Skeletal muscle tissue (tissue), 4 donors: ENCODE measurements around the gene ZSWIM2. TPM values are rescaled to one million over a fixed set of nuclear protein-coding genes. Genes with fewer than 3 reads are reported as not detected.

Experiments
- H3K27ac ChIP-seq: one replicate; pipeline ENCODE4 v1.7.0; 2013; ENCODE audit warnings: mild to moderate bottlenecking, low read depth, low read length, inconsistent platforms
- H3K27me3 ChIP-seq, 3 donors: one replicate each; pipeline ENCODE4 v1.7.0; 2013; ENCODE audit warnings: low read length in 3 of 3; ENCODE audit not compliant: control insufficient read depth in 3 of 3, insufficient read depth in 3 of 3
- H3K36me3 ChIP-seq, 3 donors: one replicate each; pipeline ENCODE4 v1.7.0; 2013; ENCODE audit warnings: low read length in 3 of 3; ENCODE audit not compliant: control insufficient read depth in 3 of 3, insufficient read depth in 3 of 3
- H3K4me1 ChIP-seq, 3 donors: one replicate each; pipeline ENCODE4 v1.7.0; 2013; ENCODE audit warnings: low read length in 3 of 3, mild to moderate bottlenecking in 3 of 3; ENCODE audit not compliant: control insufficient read depth in 3 of 3, insufficient read depth in 3 of 3
- H3K4me3 ChIP-seq, 3 donors: one replicate each; pipeline ENCODE4 v1.7.0; 2013; ENCODE audit warnings: low read length in 3 of 3
- H3K9ac ChIP-seq, 3 donors: one replicate each; pipeline ENCODE4 v1.7.0; 2013; ENCODE audit warnings: low read length in 3 of 3, mild to moderate bottlenecking in 3 of 3, moderate library complexity in 2 of 3, low read depth in 1 of 3
- H3K9me3 ChIP-seq, 3 donors: one replicate each; pipeline ENCODE4 v1.7.0; 2013; ENCODE audit warnings: low read length in 3 of 3; ENCODE audit not compliant: control insufficient read depth in 3 of 3
- total RNA-seq: library from RNA; depleted of rRNA; stranded (reverse); fragments of >200 nt; gene quantifications from one replicate; pipeline ENCODE4 v1.2.3, GENCODE V29; 2014
- donor health status: Osteomylitis.

ZSWIM2 gene
- total RNA-seq, 1 donor from 2014 or later: not detected

GRCh38 chr2:186883666-186884065, 34.7 kb upstream of the ZSWIM2 start:
- Histone ChIP-seq H3K4me3 (no peak overlapping the region), H3K27ac (no peak overlapping the region), H3K27me3 (no peaks in the 10 kb centered on the region)

GRCh38 chr2:186882511-186883071, 33.6 kb upstream of the ZSWIM2 start:
- no peaks in the 10 kb centered on the region for H3K27me3 ChIP-seq
- no peak overlapping the region for H3K9ac ChIP-seq
- no peak overlapping the region for H3K4me3 ChIP-seq
- no peaks in the 10 kb centered on the region for H3K36me3 ChIP-seq
- H3K27ac ChIP-seq: no peak overlapping the region
- peaks cover 0 to 10% (median 2%) of the 10 kb centered on the region in 3 donors for H3K4me1 ChIP-seq
- H3K9me3 ChIP-seq: peaks cover 0 to 4% (median 0%) of the 10 kb centered on the region in 3 donors

More at GRCh38 chr2:186883666-186884065, 34.7 kb upstream of the ZSWIM2 start:
- no peaks in the 10 kb centered on the region for H3K36me3 ChIP-seq
- H3K4me1 ChIP-seq: peaks cover 0 to 10% (median 2%) of the 10 kb centered on the region in 3 donors
- H3K9me3 ChIP-seq: peaks cover 0 to 4% (median 0%) of the 10 kb centered on the region in 3 donors
- no peak overlapping the region for H3K9ac ChIP-seq

- Histone ChIP-seq H3K4me1 (peaks cover 0 to 5% (median 2%) of the 10 kb centered on the region in 3 donors), H3K27me3 (no peaks in the 10 kb centered on the region), H3K27ac (no peak overlapping the region), H3K9me3 (peaks cover 0 to 4% (median 0%) of the 10 kb centered on the region in 3 donors), H3K9ac (no peak overlapping the region), H3K4me3 (no peak overlapping the region), H3K36me3 (no peaks in the 10 kb centered on the region)
These were observed 32.7 kb upstream of the ZSWIM2 start for GRCh38 chr2:186881660-186882059.

- H3K27me3 ChIP-seq: no peaks in the 10 kb centered on the region
- peaks cover 0 to 4% (median 0%) of the 10 kb centered on the region in 3 donors for H3K9me3 ChIP-seq
- H3K4me3 ChIP-seq: no peak overlapping the region
- no peak overlapping the region for H3K9ac ChIP-seq
- no peaks in the 10 kb centered on the region for H3K36me3 ChIP-seq
- H3K4me1 ChIP-seq: no peaks in the 10 kb centered on the region
- no peak overlapping the region for H3K27ac ChIP-seq
These were observed 30.3 kb upstream of the ZSWIM2 start for GRCh38 chr2:186879312-186879711.

GRCh38 chr2:186874713-186875112, 25.7 kb upstream of the ZSWIM2 start:
- Histone ChIP-seq H3K27ac (no peak overlapping the region), H3K36me3 (no peaks in the 10 kb centered on the region), H3K9me3 (no peaks in the 10 kb centered on the region), H3K27me3 (no peaks in the 10 kb centered on the region), H3K4me1 (no peaks in the 10 kb centered on the region), H3K9ac (no peak overlapping the region), H3K4me3 (no peak overlapping the region)

GRCh38 chr2:186871881-186872280, 22.9 kb upstream of the ZSWIM2 start:
- Histone ChIP-seq H3K9me3 (no peaks in the 10 kb centered on the region), H3K27me3 (no peaks in the 10 kb centered on the region), H3K9ac (no peak overlapping the region), H3K27ac (no peak overlapping the region), H3K4me1 (no peaks in the 10 kb centered on the region), H3K36me3 (no peaks in the 10 kb centered on the region), H3K4me3 (no peak overlapping the region)

GRCh38 chr2:186868344-186868743, 19.4 kb upstream of the ZSWIM2 start:
- Histone ChIP-seq H3K4me1 (no peaks in the 10 kb centered on the region), H3K9ac (no peak overlapping the region), H3K27me3 (no peaks in the 10 kb centered on the region), H3K9me3 (no peaks in the 10 kb centered on the region), H3K4me3 (no peak overlapping the region), H3K27ac (no peak overlapping the region), H3K36me3 (no peaks in the 10 kb centered on the region)

- Histone ChIP-seq H3K36me3 (no peaks in the 10 kb centered on the region), H3K27ac (no peak overlapping the region), H3K4me1 (no peaks in the 10 kb centered on the region), H3K27me3 (no peaks in the 10 kb centered on the region), H3K4me3 (no peak overlapping the region), H3K9ac (no peak overlapping the region), H3K9me3 (no peaks in the 10 kb centered on the region)
These were observed 14.1 kb upstream of the ZSWIM2 start for GRCh38 chr2:186862869-186863709.

GRCh38 chr2:186855216-186855615, 6.2 kb upstream of the ZSWIM2 start:
- no peak overlapping the region for H3K4me3 ChIP-seq
- no peaks in the 10 kb centered on the region for H3K4me1 ChIP-seq
- H3K36me3 ChIP-seq: no peaks in the 10 kb centered on the region
- H3K9ac ChIP-seq: no peak overlapping the region
- no peak overlapping the region for H3K27ac ChIP-seq
- H3K9me3 ChIP-seq: no peaks in the 10 kb centered on the region
- no peaks in the 10 kb centered on the region for H3K27me3 ChIP-seq

GRCh38 chr2:186853951-186854350, 5.0 kb upstream of the ZSWIM2 start:
- Histone ChIP-seq H3K27ac (no peak overlapping the region), H3K27me3 (no peaks in the 10 kb centered on the region), H3K9ac (no peak overlapping the region), H3K4me3 (no peak overlapping the region), H3K9me3 (no peaks in the 10 kb centered on the region), H3K36me3 (no peaks in the 10 kb centered on the region), H3K4me1 (peaks cover 0 to 3% (median 2%) of the 10 kb centered on the region in 3 donors)
